ENCODE data around the gene CYP3A5.
"Not testable (repeated sequence)": the region's sequence is repeated elsewhere in the genome, so short reads cannot be mapped to it uniquely, and the experiment has no call there.

Gene CYP3A5

GRCh38 chr7:99685129-99685758 is 5.4 kb upstream of the CYP3A5 start:
- DNase-seq, result no peak

GRCh38 chr7:99679032-99679399 is 780 bp downstream of the CYP3A5 start:
- no peak for DNase-seq

GRCh38 chr7:99677648-99678045 is 2.1 kb downstream of the CYP3A5 start:
- no peak for DNase-seq

GRCh38 chr7:99677013-99677647 is 2.7 kb downstream of the CYP3A5 start:
- DNase-seq, result no peak

GRCh38 chr7:99674995-99675742 is 4.6 kb downstream of the CYP3A5 start:
- no peak for DNase-seq

GRCh38 chr7:99672573-99672972 is 7.2 kb downstream of the CYP3A5 start:
- DNase-seq, result no peak

GRCh38 chr7:99669782-99670181 is 10.0 kb downstream of the CYP3A5 start:
- DNase-seq, result no peak

GRCh38 chr7:99668541-99668940 is 11.3 kb downstream of the CYP3A5 start:
- DNase-seq, result no peak

GRCh38 chr7:99667179-99667578 is 12.6 kb downstream of the CYP3A5 start:
- DNase-seq, result no peak

- no peak for DNase-seq
Observed at GRCh38 chr7:99666013-99666395, 13.8 kb downstream of the CYP3A5 start.

GRCh38 chr7:99665312-99666012 is 14.3 kb downstream of the CYP3A5 start:
- DNase-seq, result no peak

GRCh38 chr7:99657879-99658278 is 21.9 kb downstream of the CYP3A5 start:
- not testable (repeated sequence) for DNase-seq

GRCh38 chr7:99654626-99655025 is 25.2 kb downstream of the CYP3A5 start:
- DNase-seq, result not testable (repeated sequence)

GRCh38 chr7:99653754-99654153 is 26.0 kb downstream of the CYP3A5 start:
- DNase-seq, result no peak

GRCh38 chr7:99653269-99653668 is 26.5 kb downstream of the CYP3A5 start:
- DNase-seq, result not testable (repeated sequence)

- DNase-seq, result no peak
Observed at GRCh38 chr7:99652671-99653070, 27.1 kb downstream of the CYP3A5 start.

GRCh38 chr7:99651290-99651689 is 28.5 kb downstream of the CYP3A5 start:
- DNase-seq, result no peak

- no peak for DNase-seq
Observed at GRCh38 chr7:99648843-99649242, 31.0 kb downstream of the CYP3A5 start.

- no peak for DNase-seq
Observed at GRCh38 chr7:99645590-99645989, 34.2 kb downstream of the CYP3A5 start.

GRCh38 chr7:99644431-99644830 is 35.4 kb downstream of the CYP3A5 start:
- no peak for DNase-seq

- no peak for DNase-seq
Observed at GRCh38 chr7:99643464-99643863, 36.3 kb downstream of the CYP3A5 start.

GRCh38 chr7:99642027-99642426 is 37.8 kb downstream of the CYP3A5 start:
- no peak for DNase-seq

GRCh38 chr7:99639267-99639666 is 40.5 kb downstream of the CYP3A5 start:
- no peak for DNase-seq

- no peak for DNase-seq
Observed at GRCh38 chr7:99638731-99639130, 41.1 kb downstream of the CYP3A5 start.
